Liver (tissue), 3 donors: ENCODE measurements around the gene CFAP74.

ENCODE experiments used
- ATF3 ChIP-seq: IDR thresholded peaks from 2 replicates; pipeline ENCODE4 v1.6.1; 2016; ENCODE audit warnings: antibody characterized with exemption
- CTCF ChIP-seq: fragments of 150-350 bp; IDR thresholded peaks from 2 replicates; pipeline ENCODE4 v1.5.1; 2017; ENCODE audit warnings: improper control_type of control experiment, low read depth, low read length; ENCODE audit not compliant: missing input control
- FOXA2 ChIP-seq: IDR thresholded peaks from 2 replicates; pipeline ENCODE4 v1.6.1; 2016; ENCODE audit warnings: antibody characterized with exemption
- HNF4G ChIP-seq: IDR thresholded peaks from 2 replicates; pipeline ENCODE4 v1.6.1; 2016; ENCODE audit warnings: antibody characterized with exemption
- JUND ChIP-seq, 2 donors: IDR thresholded peaks; 2 replicates each; pipeline ENCODE4 v1.6.1; 2016; ENCODE audit warnings: antibody characterized with exemption in 2 of 2
- MAX ChIP-seq: IDR thresholded peaks from 2 replicates; pipeline ENCODE4 v1.6.1; 2016; ENCODE audit warnings: antibody characterized with exemption
- NR2F2 ChIP-seq: IDR thresholded peaks from 2 replicates; pipeline ENCODE4 v1.6.1; 2016; ENCODE audit warnings: antibody characterized with exemption
- REST ChIP-seq: IDR thresholded peaks from 2 replicates; pipeline ENCODE4 v1.6.1; 2016; ENCODE audit warnings: antibody characterized with exemption, mild to moderate bottlenecking
- RXRA ChIP-seq, 2 donors: IDR thresholded peaks; 2 replicates each; pipeline ENCODE4 v1.6.1; 2017 to 2018; ENCODE audit warnings: antibody characterized with exemption in 2 of 2, mild to moderate bottlenecking in 1 of 2
- SP1 ChIP-seq: IDR thresholded peaks from 2 replicates; pipeline ENCODE4 v1.6.1; 2018; ENCODE audit warnings: antibody characterized with exemption, mild to moderate bottlenecking
- TAF1 ChIP-seq: conservative IDR thresholded peaks from 2 replicates; pipeline ENCODE4 v1.6.1; 2016; ENCODE audit warnings: antibody characterized with exemption, mild to moderate bottlenecking
- YY1 ChIP-seq: IDR thresholded peaks from 2 replicates; pipeline ENCODE4 v1.6.1; 2016; ENCODE audit warnings: antibody characterized with exemption, mild to moderate bottlenecking
- donor health status: healthy.
- donor health status: healthy.

- TF ChIP-seq CTCF (no peak), SP1 (no peak), JUND (IDR thresholded peaks at IDR 0.05) (no peak), YY1 (no peak), ATF3 (no peak), REST (no peak), MAX (no peak), FOXA2 (no peak), NR2F2 (no peak), TAF1 (no peak), HNF4G (no peak), RXRA (IDR thresholded peaks at IDR 0.05) (no peak)
Measured at GRCh38 chr1:2042830-2043773, 39.5 kb upstream of the CFAP74 start.
